Kidney (tissue), 14 donors: ENCODE results near the gene HTR5A. TPM values are rescaled to one million over a fixed set of nuclear protein-coding genes. Genes with fewer than 3 reads are reported as not detected.

Experiments used
- DNase-seq, 5 donors: peaks; one replicate each; pipeline ENCODE4 v3.0.0-alpha.2; 2013 to 2020
- FAIRE-seq: peaks from 2 replicates; lab custom pipeline; 2012; peaks lifted over from hg19 to GRCh38; lab: Jason Lieb, UNC
- H3K27ac ChIP-seq, 2 donors: one replicate each; pipeline ENCODE4 v1.7.0; 2013; ENCODE audit warnings: low read depth in 2 of 2, low read length in 2 of 2, inconsistent platforms in 1 of 2
- H3K27me3 ChIP-seq: one replicate; pipeline ENCODE4 v1.7.1; 2013; ENCODE audit warnings: low read length, inconsistent platforms; ENCODE audit not compliant: control insufficient read depth, insufficient read depth
- H3K36me3 ChIP-seq, 3 donors: one replicate each; pipeline versions ENCODE4 v1.7.0 to v1.7.1; 2013; ENCODE audit warnings: low read length in 3 of 3, control low read depth in 1 of 3, inconsistent platforms in 1 of 3; ENCODE audit not compliant: insufficient read depth in 3 of 3, control insufficient read depth in 2 of 3
- H3K4me1 ChIP-seq, 3 donors: one replicate each; pipeline versions ENCODE4 v1.7.0 to v1.7.1; 2013; ENCODE audit warnings: low read length in 3 of 3, inconsistent platforms in 1 of 3, low read depth in 1 of 3; ENCODE audit not compliant: control insufficient read depth in 2 of 3, insufficient read depth in 2 of 3
- H3K4me3 ChIP-seq, 3 donors: one replicate each; pipeline versions ENCODE4 v1.7.0 to v1.8.1; 2013; ENCODE audit warnings: low read length in 3 of 3, control low read depth in 1 of 3, inconsistent platforms in 1 of 3
- H3K9ac ChIP-seq, 3 donors: one replicate each; pipeline versions ENCODE4 v1.7.0 to v1.7.1; 2013; ENCODE audit warnings: low read length in 3 of 3, control low read depth in 1 of 3, inconsistent platforms in 1 of 3
- H3K9me3 ChIP-seq, 3 donors: one replicate each; pipeline versions ENCODE4 v1.7.0 to v1.7.1; 2013; ENCODE audit warnings: low read length in 3 of 3, control low read depth in 1 of 3, inconsistent platforms in 1 of 3; ENCODE audit not compliant: control insufficient read depth in 2 of 3, insufficient read depth in 1 of 3
- intact Hi-C: fragments of 100-400 bp; cut with DNase I; formaldehyde crosslinking; loops from one replicate; pipeline ENCODE4 v1.11.1; 2022
- polyA plus RNA-seq: library from polyadenylated mRNA; stranded (reverse); fragments of 350-450 nt; fragmentation: Illumina TruSeq; extraction: RNeasy Lipid Tissue Mini Kit (QIAGEN cat#74804); gene quantifications from one replicate; pipeline ENCODE4 v1.2.3, GENCODE V29; 2014; ENCODE audit warnings: low read depth, low replicate concordance; ENCODE audit not compliant: insufficient read depth
- total RNA-seq: library from RNA; stranded (reverse); fragmentation: NEBNext Ultra II Directional; extraction: Animal tissue kit (Norgen Biotek cat#: 25700); gene quantifications from one replicate; pipeline ENCODE4 v1.2.1, GENCODE V29; 2021
- TF ChIP-seq, protein P1 (sequence below): IDR thresholded peaks from 3 replicates; pipeline ENCODE4 v1.5.1; 2012; ENCODE audit warnings: mild to moderate bottlenecking, moderate library complexity, borderline replicate concordance; ENCODE audit not compliant: insufficient read depth; ENCODE audit errors: extremely low read depth
- donor health status: control.
- donor health status: control.
- donor health status: control.
- donor health status: control.
- donor health status: control.
- donor health status: DM: yes; HTN: yes; CAD: no.
- donor health status: Normal renal cell carcinoma (clear cell type).

HTR5A gene
- total and polyA plus RNA-seq, 2 donors from 2014 or later, result not detected

DNA sequence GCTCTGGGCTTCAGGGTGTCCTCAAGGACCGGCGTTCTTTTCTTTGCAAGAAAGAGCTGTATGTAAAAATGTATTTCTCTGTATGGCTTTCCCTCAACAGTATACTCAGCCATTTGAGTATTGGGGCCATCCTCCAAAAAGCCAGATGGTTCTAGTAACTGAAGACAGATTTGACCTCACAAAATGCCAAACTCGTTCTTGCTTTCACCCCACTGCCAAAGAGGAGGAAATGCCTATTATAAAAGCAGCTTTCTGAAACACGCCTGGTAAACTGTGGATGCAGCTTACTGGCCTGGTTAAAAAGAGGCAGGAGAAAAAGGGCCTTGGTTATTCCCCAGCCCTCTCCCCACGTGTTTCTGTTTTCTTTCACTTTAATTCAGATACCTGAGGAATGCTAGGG is 7.7 kb upstream of the HTR5A start:
- Histone ChIP-seq H3K36me3 (no peaks in the 10 kb centered on the region), H3K4me3 (no peak overlapping the region), H3K27me3 (no peaks in the 10 kb centered on the region), H3K4me1 (no peaks in the 10 kb centered on the region), H3K9me3 (no peaks in the 10 kb centered on the region), H3K9ac (no peak overlapping the region), H3K27ac (no peak overlapping the region)
- intact Hi-C loops, result no loop called here
- no peak for DNase-seq
- no peak for FAIRE-seq
- TF ChIP-seq, protein P1, sequence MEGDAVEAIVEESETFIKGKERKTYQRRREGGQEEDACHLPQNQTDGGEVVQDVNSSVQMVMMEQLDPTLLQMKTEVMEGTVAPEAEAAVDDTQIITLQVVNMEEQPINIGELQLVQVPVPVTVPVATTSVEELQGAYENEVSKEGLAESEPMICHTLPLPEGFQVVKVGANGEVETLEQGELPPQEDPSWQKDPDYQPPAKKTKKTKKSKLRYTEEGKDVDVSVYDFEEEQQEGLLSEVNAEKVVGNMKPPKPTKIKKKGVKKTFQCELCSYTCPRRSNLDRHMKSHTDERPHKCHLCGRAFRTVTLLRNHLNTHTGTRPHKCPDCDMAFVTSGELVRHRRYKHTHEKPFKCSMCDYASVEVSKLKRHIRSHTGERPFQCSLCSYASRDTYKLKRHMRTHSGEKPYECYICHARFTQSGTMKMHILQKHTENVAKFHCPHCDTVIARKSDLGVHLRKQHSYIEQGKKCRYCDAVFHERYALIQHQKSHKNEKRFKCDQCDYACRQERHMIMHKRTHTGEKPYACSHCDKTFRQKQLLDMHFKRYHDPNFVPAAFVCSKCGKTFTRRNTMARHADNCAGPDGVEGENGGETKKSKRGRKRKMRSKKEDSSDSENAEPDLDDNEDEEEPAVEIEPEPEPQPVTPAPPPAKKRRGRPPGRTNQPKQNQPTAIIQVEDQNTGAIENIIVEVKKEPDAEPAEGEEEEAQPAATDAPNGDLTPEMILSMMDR, result no peak

DNA sequence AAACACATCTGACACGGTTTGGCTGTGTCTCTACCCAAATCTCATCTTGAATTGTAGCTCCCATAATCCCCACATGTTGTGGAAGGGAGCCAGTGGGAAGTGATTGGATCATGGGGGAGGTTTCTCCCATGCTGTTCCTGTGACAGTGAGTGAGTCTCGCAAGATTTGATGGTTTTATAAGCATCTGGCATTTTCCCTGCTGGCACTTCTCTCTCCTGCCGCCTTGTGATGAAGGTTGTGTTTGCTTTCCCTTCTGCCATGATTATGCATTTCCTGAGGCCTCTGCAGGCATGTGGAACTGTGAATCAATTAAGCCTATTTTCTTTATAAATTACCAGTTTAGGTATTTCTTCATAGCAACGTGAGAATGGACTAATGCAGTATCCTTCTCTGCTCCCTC is 5.9 kb upstream of the HTR5A start:
- no peak overlapping the region for H3K27ac ChIP-seq
- no peaks in the 10 kb centered on the region for H3K27me3 ChIP-seq
- TF ChIP-seq, protein P1, result no peak
- no peaks in the 10 kb centered on the region for H3K9me3 ChIP-seq
- H3K4me3 ChIP-seq, result no peak overlapping the region
- intact Hi-C loops, result no loop called here
- no peaks in the 10 kb centered on the region for H3K4me1 ChIP-seq
- no peak for FAIRE-seq
- H3K36me3 ChIP-seq, result no peaks in the 10 kb centered on the region
- no peak overlapping the region for H3K9ac ChIP-seq
- no peak for DNase-seq

DNA sequence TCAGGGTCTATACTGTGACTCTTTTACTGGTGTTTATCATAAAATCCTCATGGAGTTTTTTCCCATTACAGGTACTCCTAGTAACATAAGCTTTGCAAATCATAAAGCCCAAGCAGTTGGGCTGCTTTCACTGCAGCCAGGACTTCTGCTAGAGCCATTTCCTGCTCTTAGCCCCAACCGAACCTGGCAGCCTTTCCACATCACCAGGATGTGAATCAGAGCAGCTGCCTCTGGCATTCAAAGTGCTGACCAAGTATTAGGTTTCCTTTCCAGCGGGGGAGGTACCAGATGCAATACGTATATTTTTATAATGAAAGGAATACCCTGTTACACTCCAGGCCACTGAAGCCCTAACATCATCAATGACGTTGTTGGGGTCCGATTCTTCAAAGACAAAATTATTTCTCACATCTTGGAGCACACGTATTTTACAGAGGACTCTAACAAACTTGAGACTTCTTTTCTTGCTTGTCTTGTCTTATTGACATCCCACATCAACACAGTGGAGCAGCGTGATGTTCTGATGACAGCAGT is 3.6 kb upstream of the HTR5A start:
- no peak for FAIRE-seq
- peak in 2 of 5 donors; percentile 7 to 18 for DNase-seq
- peaks cover 7% of the 10 kb centered on the region for H3K27me3 ChIP-seq
- H3K36me3 ChIP-seq, result no peaks in the 10 kb centered on the region
- intact Hi-C loops, result no loop called here
- H3K4me3 ChIP-seq, result no peak overlapping the region
- H3K9me3 ChIP-seq, result no peaks in the 10 kb centered on the region
- TF ChIP-seq, protein P1, result no peak
- no peaks in the 10 kb centered on the region for H3K4me1 ChIP-seq
- H3K9ac ChIP-seq, result no peak overlapping the region
- no peak overlapping the region for H3K27ac ChIP-seq

DNA sequence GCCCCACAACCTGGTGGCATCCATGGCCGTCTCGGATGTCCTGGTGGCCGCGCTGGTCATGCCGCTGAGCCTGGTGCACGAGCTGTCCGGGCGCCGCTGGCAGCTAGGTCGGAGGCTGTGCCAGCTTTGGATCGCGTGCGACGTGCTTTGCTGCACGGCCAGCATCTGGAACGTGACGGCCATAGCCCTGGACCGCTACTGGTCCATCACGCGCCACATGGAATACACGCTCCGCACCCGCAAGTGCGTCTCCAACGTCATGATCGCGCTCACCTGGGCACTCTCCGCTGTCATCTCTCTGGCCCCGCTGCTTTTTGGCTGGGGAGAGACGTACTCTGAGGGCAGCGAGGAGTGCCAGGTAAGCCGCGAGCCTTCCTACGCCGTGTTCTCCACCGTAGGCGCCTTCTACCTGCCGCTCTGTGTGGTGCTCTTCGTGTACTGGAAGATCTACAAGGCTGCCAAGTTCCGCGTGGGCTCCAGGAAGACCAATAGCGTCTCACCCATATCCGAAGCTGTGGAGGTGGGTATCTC is 1.1 kb downstream of the HTR5A start:
- no peak overlapping the region for H3K9ac ChIP-seq
- no peaks in the 10 kb centered on the region for H3K36me3 ChIP-seq
- FAIRE-seq (no peak), DNase-seq (no peak)
- H3K27ac ChIP-seq, result no peak overlapping the region
- intact Hi-C loops, result no loop called here
- H3K27me3 ChIP-seq, result peaks cover 9% of the 10 kb centered on the region
- no peaks in the 10 kb centered on the region for H3K4me1 ChIP-seq
- TF ChIP-seq, protein P1, result no peak
- no peak overlapping the region for H3K4me3 ChIP-seq
- no peaks in the 10 kb centered on the region for H3K9me3 ChIP-seq
